Mucosa of descending colon (tissue), 3 donors: Measurements from ENCODE around the gene STYK1. TPM values are rescaled to one million over a fixed set of nuclear protein-coding genes. Genes with fewer than 3 reads are reported as not detected.
"Not testable (repeated sequence)": the region's sequence is repeated elsewhere in the genome, so short reads cannot be mapped to it uniquely, and the experiment has no call there.

ENCODE experiments used
- ATAC-seq: fragments of 200-7000 bp; cut with Tn5 transposase; one replicate; pipeline ENCODE4 v1.9.1; 2020; ENCODE audit warnings: mild to moderate bottlenecking, moderate library complexity
- DNase-seq, 3 donors: peaks; one replicate each; pipeline ENCODE4 v3.0.0-alpha.2; 2020
- H3K36me3 ChIP-seq: fragments of 200-600 bp; one replicate; pipeline ENCODE4 v1.8.0; 2021; ENCODE audit warnings: low read depth, mild to moderate bottlenecking
- H3K4me1 ChIP-seq: fragments of 200-600 bp; one replicate; pipeline ENCODE4 v1.8.0; 2021; ENCODE audit warnings: low read depth, mild to moderate bottlenecking
- H3K4me3 ChIP-seq: fragments of 200-600 bp; one replicate; pipeline ENCODE4 v1.8.0; 2021; ENCODE audit warnings: mild to moderate bottlenecking
- H3K9me3 ChIP-seq: fragments of 200-600 bp; one replicate; pipeline ENCODE4 v1.8.0; 2021; ENCODE audit warnings: mild to moderate bottlenecking
- intact Hi-C, 2 donors: fragments of 100-400 bp; cut with DNase I in 1 of 2; cut with micrococcal nuclease in 1 of 2; formaldehyde crosslinking; loops; one replicate each; pipeline versions ENCODE4 v1.11.0 to v1.11.1; 2022; cut with DNase I, micrococcal nuclease
- total RNA-seq, 3 donors: library from RNA; stranded (reverse); fragmentation: NEBNext Ultra II Directional in 2 of 3; extraction: Animal tissue kit (Norgen Biotek cat#: 25700) in 2 of 3; gene quantifications; one replicate each; pipeline versions ENCODE4 v1.2.1 to v1.2.4, GENCODE V29; 2021 to 2023
- TF ChIP-seq, protein P1 (sequence below): fragments of 200-600 bp; IDR thresholded peaks from one replicate; pipeline ENCODE4 v1.8.0; 2022; ENCODE audit warnings: antibody characterized with exemption, mild to moderate bottlenecking
- donor health status: DM: no; HTN: no; CAD: no; lungs with moderate emphysema.
- donor health status: DM: no; HTN: no; CAD: no.
- donor health status: DM: no; HTN: yes; CAD: no.

Gene STYK1
- total RNA-seq, 3 donors from 2014 or later: 19.9 to 37.6 (median 28.0) TPM

- ATAC-seq: no peak
- TF ChIP-seq, protein P1, sequence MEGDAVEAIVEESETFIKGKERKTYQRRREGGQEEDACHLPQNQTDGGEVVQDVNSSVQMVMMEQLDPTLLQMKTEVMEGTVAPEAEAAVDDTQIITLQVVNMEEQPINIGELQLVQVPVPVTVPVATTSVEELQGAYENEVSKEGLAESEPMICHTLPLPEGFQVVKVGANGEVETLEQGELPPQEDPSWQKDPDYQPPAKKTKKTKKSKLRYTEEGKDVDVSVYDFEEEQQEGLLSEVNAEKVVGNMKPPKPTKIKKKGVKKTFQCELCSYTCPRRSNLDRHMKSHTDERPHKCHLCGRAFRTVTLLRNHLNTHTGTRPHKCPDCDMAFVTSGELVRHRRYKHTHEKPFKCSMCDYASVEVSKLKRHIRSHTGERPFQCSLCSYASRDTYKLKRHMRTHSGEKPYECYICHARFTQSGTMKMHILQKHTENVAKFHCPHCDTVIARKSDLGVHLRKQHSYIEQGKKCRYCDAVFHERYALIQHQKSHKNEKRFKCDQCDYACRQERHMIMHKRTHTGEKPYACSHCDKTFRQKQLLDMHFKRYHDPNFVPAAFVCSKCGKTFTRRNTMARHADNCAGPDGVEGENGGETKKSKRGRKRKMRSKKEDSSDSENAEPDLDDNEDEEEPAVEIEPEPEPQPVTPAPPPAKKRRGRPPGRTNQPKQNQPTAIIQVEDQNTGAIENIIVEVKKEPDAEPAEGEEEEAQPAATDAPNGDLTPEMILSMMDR: no peak
- Histone ChIP-seq H3K4me3 (peak overlapping the region; percentile 62), H3K36me3 (no peaks in the 10 kb centered on the region), H3K9me3 (no peaks in the 10 kb centered on the region), H3K4me1 (peaks cover 11% of the 10 kb centered on the region)
- DNase-seq: no peak
- intact Hi-C loops: loop anchor here in 1 of 2 donors (10.0 kb wide), 1 partner anchor 51 kb away; no protein-coding TSS in a partner anchor
These were observed 59.8 kb downstream of the STYK1 start for GRCh38 chr12:10614056-10614370.

DNA sequence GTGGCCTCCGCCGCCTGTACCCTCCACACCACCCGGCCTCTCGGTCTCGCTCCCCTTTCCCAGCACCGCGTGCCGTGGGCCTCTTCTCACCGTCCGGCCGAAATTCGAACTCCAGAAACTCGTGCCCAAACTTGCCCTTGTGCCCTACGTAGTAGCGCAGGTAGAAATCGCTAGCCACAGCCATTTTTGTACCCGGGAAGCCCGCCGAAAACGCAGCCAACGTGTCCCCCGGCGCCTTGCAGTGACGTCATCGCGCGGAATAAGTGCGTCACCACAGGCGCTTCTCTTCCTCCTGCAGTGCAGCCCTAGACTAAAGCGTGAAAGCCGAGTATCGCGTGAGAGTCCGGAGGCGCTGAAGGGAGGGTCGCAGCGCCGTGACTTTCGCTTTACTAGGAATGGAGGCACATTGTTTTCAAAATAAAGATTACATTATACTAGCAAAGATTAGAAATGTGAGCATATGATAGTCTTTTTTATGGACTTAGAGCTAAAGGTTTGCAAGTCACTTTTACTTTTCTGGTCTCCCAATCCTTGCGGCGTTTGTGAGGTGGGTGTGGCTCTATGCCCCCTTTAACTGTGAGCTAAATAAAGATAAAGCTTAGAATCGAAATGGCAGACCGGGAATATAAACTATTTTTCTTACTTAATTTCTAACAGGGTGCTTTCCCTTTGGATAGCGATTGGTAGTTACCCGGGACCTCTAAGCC is 60.4 kb downstream of the STYK1 start, which contains the start of gene MAGOHB:
Gene MAGOHB (minus strand): TSS at position 261 of the 707 bp plus-strand sequence. CDS start 77 bp downstream, at position 184.
- Histone ChIP-seq H3K4me3 (peak within 1 kb of the TSS; percentile 62), H3K9me3 (no peaks in the 10 kb centered on the region), H3K36me3 (no peaks in the 10 kb centered on the region), H3K4me1 (peaks cover 11% of the 10 kb centered on the region)
- intact Hi-C loops: loop anchor here in 1 of 2 donors (10.0 kb wide), 1 partner anchor 51 kb away; no protein-coding TSS in a partner anchor
- DNase-seq (peak; percentile 97 to 99 (median 98)), ATAC-seq (peak; percentile 99)
- TF ChIP-seq, protein P1: no peak

GRCh38 chr12:10612984-10613348 is 60.9 kb downstream of the STYK1 start:
- DNase-seq (no peak), ATAC-seq (peak; percentile 8)
- intact Hi-C loops: loop anchor here in 1 of 2 donors (10.0 kb wide), 1 partner anchor 52 kb away; no protein-coding TSS in a partner anchor
- no peaks in the 10 kb centered on the region for H3K9me3 ChIP-seq
- TF ChIP-seq, protein P1: no peak
- peak overlapping the region; percentile 62 for H3K4me3 ChIP-seq
- peaks cover 11% of the 10 kb centered on the region for H3K4me1 ChIP-seq
- no peaks in the 10 kb centered on the region for H3K36me3 ChIP-seq

- Histone ChIP-seq H3K9me3 (no peaks in the 10 kb centered on the region), H3K4me3 (no peak overlapping the region), H3K4me1 (peaks cover 11% of the 10 kb centered on the region), H3K36me3 (no peaks in the 10 kb centered on the region)
- ATAC-seq: no peak
- intact Hi-C loops: loop anchor here in 1 of 2 donors (10.0 kb wide), 1 partner anchor 53 kb away; no protein-coding TSS in a partner anchor
- DNase-seq: no peak
- TF ChIP-seq, protein P1: no peak
These were observed 61.7 kb downstream of the STYK1 start for GRCh38 chr12:10612110-10612509.

- H3K9me3 ChIP-seq, H3K36me3 ChIP-seq, H3K4me3 ChIP-seq, DNase-seq, ATAC-seq: not testable (repeated sequence)
- H3K4me1 ChIP-seq: peaks cover 11% of the 10 kb centered on the region
- intact Hi-C loops: loop anchor here in 1 of 2 donors (10.0 kb wide), 1 partner anchor 54 kb away; no protein-coding TSS in a partner anchor
These were observed 62.6 kb downstream of the STYK1 start for GRCh38 chr12:10611258-10611657.

GRCh38 chr12:10610188-10610587 is 63.7 kb downstream of the STYK1 start:
- Histone ChIP-seq H3K4me1 (peaks cover 11% of the 10 kb centered on the region), H3K9me3 (no peaks in the 10 kb centered on the region), H3K4me3 (no peak overlapping the region), H3K36me3 (no peaks in the 10 kb centered on the region)
- TF ChIP-seq, protein P1: no peak
- intact Hi-C loops: loop anchor here in 1 of 2 donors (10.0 kb wide), 1 partner anchor 55 kb away; no protein-coding TSS in a partner anchor
- no peak for ATAC-seq
- DNase-seq: no peak
